Left kidney (tissue), 2 donors: ENCODE results near the gene MDFI. TPM values are rescaled to one million over a fixed set of nuclear protein-coding genes. Genes with fewer than 3 reads are reported as not detected.

Experiments used
- DNase-seq: peaks from one replicate; pipeline ENCODE4 v3.0.0-alpha.2; 2013
- polyA plus RNA-seq: library from polyadenylated mRNA; unstranded; fragments of 120-200 nt; gene quantifications from one replicate; pipeline ENCODE4 v1.2.1, GENCODE V29; 2013; ENCODE audit not compliant: insufficient read length

MDFI gene
- polyA plus RNA-seq, 1 donor = 31.4 TPM

- DNase-seq = no peak
Measured at GRCh38 chr6:41702771-41703494, 64.7 kb downstream of the MDFI start.

Other genes starting within 250 kb of the MDFI start
- gene FOXP4, start 92.1 kb upstream of the MDFI start, polyA plus RNA-seq = 29.3 TPM
- 7.6 TPM for gene TFEB, start 97.1 kb downstream of the MDFI start, polyA plus RNA-seq
- not detected for gene PGC, start 108.9 kb downstream of the MDFI start, polyA plus RNA-seq
- 5.0 TPM for gene FRS3, start 141.4 kb downstream of the MDFI start, polyA plus RNA-seq
- gene PRICKLE4, start 142.3 kb downstream of the MDFI start, polyA plus RNA-seq = 6.8 TPM
- 208 TPM for gene TOMM6, start 149.2 kb downstream of the MDFI start, polyA plus RNA-seq